Measurements from ENCODE around the gene KLHL12. TPM values are rescaled to one million over a fixed set of nuclear protein-coding genes. Genes with fewer than 3 reads are reported as not detected.
"Not testable (repeated sequence)": the region's sequence is repeated elsewhere in the genome, so short reads cannot be mapped to it uniquely, and the experiment has no call there.

Gene KLHL12
- total RNA-seq, 4 donors from 2014 or later = 15.3 to 23.4 (median 20.8) TPM

DNA sequence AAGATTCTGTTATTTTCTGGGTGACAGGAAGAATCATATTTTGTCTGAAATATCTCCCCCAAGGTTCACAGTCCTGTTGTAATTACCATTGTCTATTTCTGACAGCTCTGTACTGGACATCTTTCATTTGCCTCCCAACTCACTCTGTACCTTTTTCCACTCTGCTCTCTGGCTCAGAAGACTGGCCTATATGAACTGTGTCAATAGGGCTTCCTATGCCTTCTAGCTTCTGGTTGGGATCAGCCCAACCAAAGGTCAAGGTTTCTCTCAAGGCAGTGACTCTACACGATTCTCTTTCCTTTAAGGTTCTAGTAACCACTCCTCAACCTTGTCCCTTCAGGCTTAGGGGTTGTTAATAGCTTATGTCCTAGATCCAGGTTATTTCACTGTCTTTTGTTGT, 17.5 kb downstream of the KLHL12 start:
- no peaks in the 10 kb centered on the region for H3K27me3 ChIP-seq
- peaks cover 2 to 93% (median 13%) of the 10 kb centered on the region in 3 donors for H3K36me3 ChIP-seq
- 78 to 79% methylated on average over 1 of the region's 1 CpG for WGBS, 2 donors
- H3K4me1 ChIP-seq = no peaks in the 10 kb centered on the region
- TF ChIP-seq EP300 (IDR thresholded peaks at IDR 0.05) = no peak
- no peaks in the 10 kb centered on the region for H3K9me3 ChIP-seq
- no peak for DNase-seq (ENCODE audit: low spot score in 2 of 2)
- H3K27ac ChIP-seq = no peak overlapping the region
- H3K4me3 ChIP-seq = no peak overlapping the region

DNA sequence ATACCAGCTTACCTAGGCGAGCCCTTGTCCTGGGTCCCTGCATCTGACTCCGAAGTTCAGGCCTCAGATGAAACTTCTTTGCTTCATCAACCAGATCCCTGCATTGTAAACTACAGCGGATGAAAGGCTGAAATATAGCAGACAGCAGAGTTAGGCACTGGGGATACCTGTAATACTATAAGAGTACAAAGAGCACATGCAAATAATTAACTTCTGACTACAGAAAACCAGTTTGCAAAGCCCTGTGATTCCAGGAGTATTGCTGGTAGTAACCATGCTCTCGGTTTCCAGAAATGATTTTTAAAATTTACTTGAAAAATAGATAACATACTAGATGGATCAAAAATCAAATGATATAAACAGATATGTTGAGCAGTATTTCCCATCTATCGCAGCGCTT, 18.0 kb downstream of the KLHL12 start:
- Histone ChIP-seq H3K4me3 (no peak overlapping the region), H3K27ac (no peak overlapping the region), H3K27me3 (no peaks in the 10 kb centered on the region), H3K9me3 (no peaks in the 10 kb centered on the region), H3K4me1 (no peaks in the 10 kb centered on the region), H3K36me3 (peaks cover 2 to 93% (median 13%) of the 10 kb centered on the region in 3 donors)
- 94 to 96% methylated on average over 6 of the region's 6 CpGs for WGBS, 2 donors
- no peak for DNase-seq (ENCODE audit: low spot score in 2 of 2)
- TF ChIP-seq POLR2A (IDR thresholded peaks at IDR 0.05) (no peak), EP300 (IDR thresholded peaks at IDR 0.05) (no peak), CTCF (IDR thresholded peaks at IDR 0.05) (no peak)

GRCh38 chr1:202905331-202905730, 21.7 kb downstream of the KLHL12 start:
- Histone ChIP-seq H3K9me3 (no peaks in the 10 kb centered on the region), H3K36me3 (peaks cover 2 to 93% (median 8%) of the 10 kb centered on the region in 3 donors), H3K27me3 (no peaks in the 10 kb centered on the region), H3K4me3 (no peak overlapping the region), H3K27ac (no peak overlapping the region), H3K4me1 (no peaks in the 10 kb centered on the region)
- WGBS, 2 donors = 61 to 82% methylated on average over 4 of the region's 4 CpGs
- DNase-seq (ENCODE audit: low spot score in 2 of 2) = no peak
- TF ChIP-seq POLR2A (IDR thresholded peaks at IDR 0.05) = no peak
- TF ChIP-seq CTCF (IDR thresholded peaks at IDR 0.05) = no peak
- TF ChIP-seq EP300 (IDR thresholded peaks at IDR 0.05) = no peak

DNA sequence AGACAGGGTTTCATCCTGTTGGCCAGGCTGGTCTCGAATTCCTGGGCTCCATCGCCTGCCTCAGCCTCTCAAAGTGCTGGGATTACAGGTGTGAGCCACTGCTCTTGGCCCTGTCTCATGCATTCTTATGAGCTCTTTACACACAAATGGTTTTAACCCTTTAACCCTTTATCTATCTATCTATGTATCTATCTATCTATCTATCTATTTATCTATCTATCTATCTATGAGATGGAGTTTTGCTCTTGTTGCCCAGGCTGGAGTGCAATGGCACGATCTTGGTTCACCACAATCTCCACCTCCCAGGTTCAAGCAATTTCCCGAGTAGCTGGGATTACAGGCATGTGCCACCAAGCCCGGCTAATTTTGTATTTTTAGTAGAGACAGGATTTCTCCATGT, 23.2 kb downstream of the KLHL12 start:
- H3K27me3 ChIP-seq; H3K4me3 ChIP-seq; H3K9me3 ChIP-seq; H3K27ac ChIP-seq; H3K4me1 ChIP-seq; DNase-seq (ENCODE audit: low spot score in 2 of 2): not testable (repeated sequence)
- H3K36me3 ChIP-seq = peaks cover 2 to 93% (median 8%) of the 10 kb centered on the region in 3 donors
- 88 to 95% methylated on average over 5 of the region's 5 CpGs for WGBS, 2 donors

DNA sequence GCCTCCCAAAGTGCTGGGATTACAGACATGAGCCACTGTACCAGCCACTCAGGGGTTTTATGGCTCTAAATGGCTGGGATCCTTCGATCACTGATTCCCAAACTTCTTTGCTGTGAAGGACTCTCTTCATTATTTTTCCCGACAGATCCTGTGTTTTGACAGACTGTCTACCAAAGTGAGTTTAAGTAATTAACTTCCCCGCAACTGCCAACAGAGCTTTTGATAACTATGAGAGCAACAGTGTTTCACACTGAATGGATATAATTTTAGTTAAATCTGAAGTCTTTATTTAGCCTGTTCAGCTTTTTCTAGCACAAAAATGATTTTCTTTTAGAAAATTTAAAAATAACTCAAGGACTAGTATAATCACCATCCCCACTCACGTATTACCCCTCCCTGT, 25.5 kb downstream of the KLHL12 start:
- no peaks in the 10 kb centered on the region for H3K27me3 ChIP-seq
- DNase-seq (ENCODE audit: low spot score in 2 of 2) = no peak
- WGBS, 2 donors = 90 to 96% methylated on average over 4 of the region's 4 CpGs
- no peak overlapping the region for H3K27ac ChIP-seq
- peaks cover 0 to 90% (median 2%) of the 10 kb centered on the region in 3 donors for H3K36me3 ChIP-seq
- H3K4me1 ChIP-seq = no peaks in the 10 kb centered on the region
- no peak overlapping the region for H3K4me3 ChIP-seq
- TF ChIP-seq CTCF (IDR thresholded peaks at IDR 0.05) (no peak), POLR2A (IDR thresholded peaks at IDR 0.05) (no peak), EP300 (IDR thresholded peaks at IDR 0.05) (no peak)
- H3K9me3 ChIP-seq = no peaks in the 10 kb centered on the region

GRCh38 chr1:202892501-202892900, 34.5 kb downstream of the KLHL12 start:
- peaks cover 0 to 61% (median 3%) of the 10 kb centered on the region in 3 donors for H3K36me3 ChIP-seq

More at GRCh38 chr1:202892501-202892900, 34.5 kb downstream of the KLHL12 start:
- Histone ChIP-seq H3K4me1 (peaks cover 0 to 15% (median 2%) of the 10 kb centered on the region in 4 donors), H3K4me3 (no peak overlapping the region), H3K9me3 (no peaks in the 10 kb centered on the region), H3K27ac (no peak overlapping the region), H3K27me3 (no peaks in the 10 kb centered on the region)
- TF ChIP-seq CTCF (IDR thresholded peaks at IDR 0.05) (no peak), POLR2A (IDR thresholded peaks at IDR 0.05) (no peak), EP300 (IDR thresholded peaks at IDR 0.05) (no peak)
- DNase-seq (ENCODE audit: low spot score in 2 of 2) = no peak
- WGBS, 2 donors = 97% methylated on average over 7 of the region's 7 CpGs

Measured in tibial nerve (tissue), 4 donors.